Pulmonary artery endothelial cell (primary cell): ENCODE measurements around the gene NFATC2. TPM values are rescaled to one million over a fixed set of nuclear protein-coding genes. Genes with fewer than 3 reads are reported as not detected.

Source experiments
- DNase-seq: peaks from one replicate; pipeline ENCODE4 v3.0.0-alpha.2; 2011; ENCODE audit warnings: low read depth, low spot score
- total RNA-seq: library from RNA; depleted of rRNA; stranded (reverse); fragments of >200 nt; gene quantifications from 2 replicates; pipeline ENCODE4 v1.2.3, GENCODE V29; 2014

NFATC2 gene
- total RNA-seq, 1 donor from 2014 or later: 1.6 TPM

- DNase-seq: no peak
Measured at GRCh38 chr20:51516855-51517254, 25.7 kb downstream of the NFATC2 start.

- DNase-seq: no peak
Measured at GRCh38 chr20:51514836-51515235, 27.7 kb downstream of the NFATC2 start.

GRCh38 chr20:51514249-51514648, 28.3 kb downstream of the NFATC2 start:
- DNase-seq: no peak

GRCh38 chr20:51513545-51513944, 29.0 kb downstream of the NFATC2 start:
- no peak for DNase-seq

- no peak for DNase-seq
Measured at GRCh38 chr20:51512645-51513044, 29.9 kb downstream of the NFATC2 start.

GRCh38 chr20:51511861-51512619, 30.5 kb downstream of the NFATC2 start:
- no peak for DNase-seq

- no peak for DNase-seq
Measured at GRCh38 chr20:51510936-51511605, 31.4 kb downstream of the NFATC2 start.

- no peak for DNase-seq
Measured at GRCh38 chr20:51510169-51510568, 32.4 kb downstream of the NFATC2 start.

GRCh38 chr20:51509208-51509607, 33.3 kb downstream of the NFATC2 start:
- DNase-seq: no peak

GRCh38 chr20:51508780-51509179, 33.7 kb downstream of the NFATC2 start:
- no peak for DNase-seq

- DNase-seq: no peak
Measured at GRCh38 chr20:51508158-51508557, 34.4 kb downstream of the NFATC2 start.

GRCh38 chr20:51507216-51508036, 35.1 kb downstream of the NFATC2 start:
- no peak for DNase-seq

- no peak for DNase-seq
Measured at GRCh38 chr20:51506527-51507215, 35.8 kb downstream of the NFATC2 start.

GRCh38 chr20:51505566-51505965, 37.0 kb downstream of the NFATC2 start:
- no peak for DNase-seq

GRCh38 chr20:51503376-51503775, 39.1 kb downstream of the NFATC2 start:
- no peak for DNase-seq

- DNase-seq: no peak
Measured at GRCh38 chr20:51500936-51501335, 41.6 kb downstream of the NFATC2 start.

- no peak for DNase-seq
Measured at GRCh38 chr20:51500311-51500710, 42.2 kb downstream of the NFATC2 start.

GRCh38 chr20:51498765-51499540, 43.6 kb downstream of the NFATC2 start:
- no peak for DNase-seq

GRCh38 chr20:51497542-51498467, 44.7 kb downstream of the NFATC2 start:
- no peak for DNase-seq

- DNase-seq: no peak
Measured at GRCh38 chr20:51496964-51497363, 45.6 kb downstream of the NFATC2 start.
